Measurements from ENCODE around the gene GIMAP8. TPM values are rescaled to one million over a fixed set of nuclear protein-coding genes. Genes with fewer than 3 reads are reported as not detected.
"Not testable (repeated sequence)": the region's sequence is repeated elsewhere in the genome, so short reads cannot be mapped to it uniquely, and the experiment has no call there.

The GIMAP8 gene
- total RNA-seq, 1 donor from 2014 or later = 1.6 TPM

DNA sequence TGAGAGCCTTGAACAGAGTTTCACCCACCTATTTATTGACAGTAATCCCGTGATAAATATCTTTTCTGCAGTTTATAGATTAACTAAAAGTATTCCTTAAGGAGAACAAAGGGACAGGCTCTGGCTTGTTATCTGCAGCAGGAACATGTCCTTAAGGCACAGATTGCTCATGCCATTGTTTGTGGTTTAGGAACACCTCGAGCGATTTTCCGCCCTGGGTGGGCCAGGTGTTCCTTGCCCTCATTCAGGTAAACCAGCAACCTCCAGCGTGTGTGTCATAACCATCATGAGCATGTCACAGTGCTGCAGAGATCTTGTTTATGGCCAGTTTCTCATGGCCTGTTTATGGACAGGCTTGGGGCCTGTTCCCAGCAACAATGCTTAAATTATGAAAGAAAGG is 6.6 kb downstream of the GIMAP8 start:
- not testable (repeated sequence) for DNase-seq (ENCODE audit: low spot score in 2 of 2); FAIRE-seq

DNA sequence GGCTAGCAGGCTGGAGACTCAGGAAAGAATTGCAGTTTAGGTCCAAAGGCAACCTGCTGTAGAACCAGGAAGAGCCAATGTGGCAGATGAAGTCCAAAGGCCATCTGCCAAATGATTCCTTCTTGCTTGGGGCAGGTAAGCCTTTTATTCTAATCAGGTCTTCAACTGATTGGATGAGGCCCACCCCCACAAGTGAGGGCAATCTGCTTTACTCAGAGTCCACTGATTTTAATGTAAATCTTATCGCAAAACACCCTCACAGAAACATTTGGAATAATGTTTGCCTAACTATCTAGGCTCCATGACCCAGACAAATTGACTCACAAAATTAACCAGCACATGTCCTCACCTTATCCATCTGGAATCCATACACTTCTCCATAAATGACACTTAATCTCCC is 7.8 kb downstream of the GIMAP8 start:
- DNase-seq (ENCODE audit: low spot score in 2 of 2) (no peak), FAIRE-seq (no peak)

DNA sequence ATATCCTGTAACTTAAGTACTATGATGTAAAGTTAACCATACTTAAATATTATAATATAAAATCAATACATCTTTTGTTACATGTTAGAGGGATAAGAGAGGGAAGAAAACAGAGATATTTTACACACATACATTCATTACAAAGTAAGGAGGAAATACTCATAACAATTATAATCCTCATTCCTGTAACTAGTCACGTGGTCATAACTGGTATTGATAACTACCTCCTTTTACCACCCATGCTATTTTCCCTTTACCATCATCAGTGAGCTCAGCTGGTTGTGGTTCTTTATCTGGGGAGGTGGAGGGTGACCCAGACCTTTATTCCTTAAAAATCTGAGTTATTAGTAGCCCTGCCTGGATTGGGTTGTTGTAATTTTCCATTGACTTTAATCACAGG is 8.3 kb downstream of the GIMAP8 start:
- FAIRE-seq (no peak), DNase-seq (ENCODE audit: low spot score in 2 of 2) (no peak)

DNA sequence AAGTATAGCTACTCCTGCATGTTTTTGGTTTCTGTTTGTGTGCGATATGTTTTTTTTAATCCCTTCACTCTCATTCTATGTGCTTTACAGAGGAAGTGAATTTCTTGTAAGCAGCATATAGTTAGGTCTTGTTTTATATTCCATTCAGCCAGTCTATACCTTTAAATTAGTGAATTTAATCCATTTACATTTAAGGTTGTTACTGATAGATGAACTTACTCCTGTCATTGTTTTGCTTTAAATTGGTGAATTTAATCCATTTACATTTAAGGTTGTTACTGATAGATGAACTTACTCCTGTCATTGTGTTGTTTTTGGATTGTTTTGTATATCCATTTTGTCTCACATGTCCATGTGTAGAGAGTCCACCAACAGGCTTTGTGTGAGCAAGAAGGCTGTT is 11.1 kb downstream of the GIMAP8 start:
- DNase-seq (ENCODE audit: low spot score in 2 of 2) = no peak
- FAIRE-seq = no peak

DNA sequence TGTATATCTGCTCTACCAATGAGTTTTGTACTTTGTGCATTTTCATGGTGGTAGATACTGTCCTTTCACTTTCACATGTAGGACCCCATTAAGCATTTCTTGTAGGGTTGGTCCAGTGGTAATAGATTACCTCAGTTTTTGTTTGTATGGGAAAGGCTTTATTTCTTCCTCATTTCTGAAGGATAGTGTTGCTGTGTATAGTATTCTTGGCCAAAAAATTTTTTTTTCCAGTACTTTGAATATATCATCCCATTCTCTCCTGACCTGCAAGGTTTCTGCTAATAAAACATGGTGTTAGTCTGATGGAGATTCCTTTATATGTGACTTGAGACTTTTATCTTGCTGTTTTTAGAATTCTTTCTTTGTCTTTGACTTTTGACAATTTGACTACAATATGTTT is 12.0 kb downstream of the GIMAP8 start:
- FAIRE-seq (no peak), DNase-seq (ENCODE audit: low spot score in 2 of 2) (no peak)

DNA sequence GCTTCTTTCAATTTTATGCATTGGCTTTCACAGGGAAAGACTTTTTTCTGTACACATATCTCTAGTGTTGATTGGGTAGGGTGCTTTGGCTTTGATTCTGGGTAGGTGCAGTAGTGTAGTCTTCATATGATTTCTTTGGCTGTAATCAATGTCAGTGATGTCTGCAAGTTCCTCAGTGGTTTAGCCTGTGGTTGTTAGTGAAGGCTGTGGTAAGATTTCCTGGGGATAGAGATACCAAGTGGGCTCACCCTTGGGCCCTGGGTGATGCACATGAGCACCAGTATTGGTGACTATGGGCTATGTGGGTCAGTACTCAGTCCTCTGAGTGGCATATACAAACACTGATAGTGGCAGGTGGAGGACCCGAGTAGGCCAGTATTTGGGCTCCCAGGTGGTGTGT is 13.0 kb downstream of the GIMAP8 start:
- DNase-seq (ENCODE audit: low spot score in 2 of 2) = no peak
- no peak for FAIRE-seq

DNA sequence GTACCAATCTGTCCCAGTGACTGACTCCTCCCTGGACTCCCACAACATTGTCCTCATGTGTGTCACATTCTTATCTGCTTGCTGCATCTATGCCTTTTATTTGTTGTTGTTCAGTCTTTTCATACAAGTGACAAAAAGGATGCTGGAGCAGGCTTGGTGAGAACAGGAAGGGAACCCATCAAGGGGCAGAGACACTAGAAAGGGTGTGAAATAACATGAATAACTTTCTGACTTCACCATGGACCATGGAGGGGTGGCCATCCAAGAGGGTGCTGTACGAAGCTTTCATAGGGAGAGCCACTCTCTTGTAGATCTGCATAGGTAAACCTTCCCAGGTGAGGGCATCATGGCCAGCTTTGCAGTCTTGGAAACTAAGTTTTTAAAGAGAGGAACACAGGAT is 14.5 kb downstream of the GIMAP8 start:
- FAIRE-seq = no peak

DNA sequence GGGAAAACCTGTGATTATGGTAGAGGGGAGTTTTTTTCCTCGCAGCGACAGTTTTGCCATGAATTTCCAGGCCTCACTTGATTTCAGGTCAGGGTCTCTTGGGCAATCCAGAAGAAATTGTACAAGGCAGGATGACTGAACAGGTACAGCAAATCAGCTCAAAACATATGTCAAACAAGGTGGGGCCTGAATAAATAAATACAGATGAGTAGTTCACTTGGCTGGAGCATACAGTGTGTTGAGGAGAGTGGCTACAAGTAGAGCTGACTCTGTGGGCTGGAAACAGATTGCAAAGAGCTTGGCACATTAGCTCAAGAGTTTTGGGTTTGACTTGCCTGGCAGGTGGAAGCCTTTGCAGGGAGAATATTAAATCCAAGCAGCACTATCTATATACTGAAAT is 15.0 kb downstream of the GIMAP8 start:
- DNase-seq (ENCODE audit: low spot score in 2 of 2) (no peak), FAIRE-seq (no peak)

More for the DNA sequence above, 14.5 kb downstream of the GIMAP8 start:
- no peak for DNase-seq (ENCODE audit: low spot score in 2 of 2)

DNA sequence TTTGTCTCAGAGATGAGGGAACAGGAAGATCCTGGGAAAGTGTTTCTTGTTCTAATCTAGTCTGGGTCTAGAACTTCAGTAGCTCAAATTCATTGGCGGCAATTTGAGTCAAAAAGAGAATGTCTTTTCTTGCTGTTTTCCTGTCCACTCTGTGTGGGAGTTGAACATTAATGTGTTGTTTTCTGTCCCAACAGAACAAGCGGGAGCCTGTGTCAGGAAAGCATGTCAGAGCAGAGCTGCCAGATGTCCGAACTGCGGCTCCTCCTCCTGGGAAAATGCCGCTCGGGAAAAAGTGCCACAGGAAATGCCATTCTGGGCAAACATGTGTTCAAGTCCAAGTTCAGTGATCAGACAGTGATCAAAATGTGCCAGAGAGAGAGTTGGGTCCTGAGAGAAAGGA is 16.0 kb downstream of the GIMAP8 start:
- FAIRE-seq = no peak
- DNase-seq (ENCODE audit: low spot score in 2 of 2) = no peak

DNA sequence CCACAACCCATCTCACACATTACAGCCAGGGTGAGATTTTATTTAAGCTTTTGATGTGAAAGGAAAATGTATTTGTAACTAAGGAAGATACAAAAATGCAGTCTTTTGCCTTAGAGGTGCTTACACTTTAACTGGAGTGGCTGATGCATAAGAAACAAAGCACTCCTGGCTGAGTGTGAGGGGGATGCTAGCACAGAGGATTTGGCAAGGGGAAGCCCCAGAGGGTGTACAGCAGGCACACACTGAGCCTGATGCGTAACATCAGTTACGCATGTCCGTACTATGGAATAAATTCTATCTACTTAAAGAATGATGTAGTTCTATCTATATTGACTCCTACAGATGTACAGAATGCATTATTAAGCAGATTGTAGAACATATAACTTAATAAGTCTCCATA is 17.8 kb downstream of the GIMAP8 start:
- FAIRE-seq (no peak), DNase-seq (ENCODE audit: low spot score in 2 of 2) (no peak)

DNA sequence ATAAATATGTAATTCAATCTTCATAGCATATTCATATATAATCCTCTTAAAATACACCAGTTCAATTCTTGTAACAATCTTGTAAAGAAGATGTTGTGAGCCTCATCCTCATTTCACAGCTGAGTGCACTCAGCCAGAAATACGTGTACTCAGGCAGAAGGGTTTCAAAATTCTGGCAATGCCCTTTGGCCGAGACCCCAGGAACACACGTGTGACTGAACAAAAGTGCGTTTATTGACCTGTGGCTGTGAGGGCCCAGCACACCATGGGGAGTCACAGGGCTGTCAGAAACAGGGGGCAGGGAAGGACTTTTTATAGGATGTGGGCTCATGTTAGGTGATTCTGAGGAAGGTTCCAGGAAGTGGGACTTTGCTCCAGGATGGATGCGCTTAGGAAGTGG is 21.5 kb downstream of the GIMAP8 start:
- DNase-seq (ENCODE audit: low spot score in 2 of 2) (no peak), FAIRE-seq (no peak)

DNA sequence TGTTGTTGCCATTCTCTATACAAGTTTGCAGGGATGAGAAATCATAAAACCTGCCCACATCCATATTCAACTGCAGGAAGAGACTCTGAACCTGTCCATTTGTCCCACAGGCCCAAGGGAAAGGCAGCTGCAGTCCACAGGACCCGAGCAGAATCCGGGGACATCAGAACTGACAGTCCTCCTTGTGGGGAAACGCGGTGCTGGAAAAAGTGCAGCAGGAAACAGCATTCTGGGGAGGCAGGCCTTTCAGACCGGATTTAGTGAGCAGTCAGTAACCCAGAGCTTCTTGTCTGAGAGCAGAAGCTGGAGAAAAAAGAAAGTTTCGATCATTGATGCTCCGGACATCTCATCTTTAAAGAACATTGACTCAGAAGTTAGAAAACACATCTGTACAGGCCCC is 23.5 kb downstream of the GIMAP8 start:
- DNase-seq (ENCODE audit: low spot score in 2 of 2) (no peak), FAIRE-seq (no peak)

DNA sequence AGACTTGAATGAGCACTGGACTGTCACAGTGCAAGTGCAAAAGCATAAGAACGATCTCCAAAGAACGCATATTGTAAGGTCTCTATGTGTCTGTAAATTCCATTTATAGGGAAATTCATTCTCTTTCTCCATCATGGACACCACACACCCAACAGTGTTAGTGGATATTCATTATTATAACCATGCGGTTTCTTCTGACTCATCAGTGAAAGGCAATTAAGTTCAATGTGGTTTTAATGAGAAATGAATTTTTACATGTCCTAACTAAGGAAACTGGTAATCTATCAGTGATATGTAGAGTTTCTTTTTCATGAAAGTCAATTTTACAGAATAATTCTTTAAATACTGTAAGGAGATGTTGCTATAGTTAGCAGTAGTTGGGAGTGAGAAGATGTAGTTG is 25.9 kb downstream of the GIMAP8 start:
- no peak for DNase-seq (ENCODE audit: low spot score in 2 of 2)
- no peak for FAIRE-seq

DNA sequence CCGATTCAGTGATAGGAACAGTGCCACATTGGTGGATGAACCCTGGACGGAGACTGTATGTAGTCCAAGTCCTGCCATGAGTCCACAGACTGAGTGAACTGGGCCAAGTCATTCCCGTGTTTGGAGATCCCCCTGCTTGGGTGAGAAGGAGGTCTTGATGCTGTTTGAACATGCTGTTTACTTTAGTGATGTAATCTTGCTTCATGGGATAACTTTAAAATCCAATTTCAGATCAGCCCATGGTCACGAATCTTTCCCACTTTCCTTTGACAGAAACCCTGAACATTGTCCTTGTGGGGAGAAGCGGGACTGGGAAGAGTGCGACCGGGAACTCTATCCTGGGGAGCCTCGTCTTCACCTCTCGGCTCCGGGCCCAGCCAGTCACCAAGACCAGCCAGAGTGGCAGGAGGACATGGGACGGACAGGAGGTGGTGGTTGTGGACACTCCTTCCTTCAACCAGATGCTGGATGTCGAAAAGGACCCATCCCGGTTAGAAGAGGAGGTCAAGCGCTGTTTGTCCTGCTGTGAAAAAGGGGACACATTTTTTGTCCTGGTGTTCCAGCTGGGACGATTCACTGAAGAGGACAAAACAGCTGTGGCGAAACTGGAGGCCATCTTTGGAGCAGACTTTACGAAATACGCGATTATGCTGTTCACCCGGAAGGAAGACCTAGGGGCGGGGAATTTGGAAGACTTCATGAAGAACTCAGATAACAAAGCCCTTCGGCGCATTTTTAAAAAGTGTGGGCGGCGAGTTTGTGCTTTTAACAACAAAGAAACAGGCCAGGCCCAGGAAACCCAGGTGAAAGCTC is 26.6 kb downstream of the GIMAP8 start:
- FAIRE-seq (no peak), DNase-seq (ENCODE audit: low spot score in 2 of 2) (no peak)

DNA sequence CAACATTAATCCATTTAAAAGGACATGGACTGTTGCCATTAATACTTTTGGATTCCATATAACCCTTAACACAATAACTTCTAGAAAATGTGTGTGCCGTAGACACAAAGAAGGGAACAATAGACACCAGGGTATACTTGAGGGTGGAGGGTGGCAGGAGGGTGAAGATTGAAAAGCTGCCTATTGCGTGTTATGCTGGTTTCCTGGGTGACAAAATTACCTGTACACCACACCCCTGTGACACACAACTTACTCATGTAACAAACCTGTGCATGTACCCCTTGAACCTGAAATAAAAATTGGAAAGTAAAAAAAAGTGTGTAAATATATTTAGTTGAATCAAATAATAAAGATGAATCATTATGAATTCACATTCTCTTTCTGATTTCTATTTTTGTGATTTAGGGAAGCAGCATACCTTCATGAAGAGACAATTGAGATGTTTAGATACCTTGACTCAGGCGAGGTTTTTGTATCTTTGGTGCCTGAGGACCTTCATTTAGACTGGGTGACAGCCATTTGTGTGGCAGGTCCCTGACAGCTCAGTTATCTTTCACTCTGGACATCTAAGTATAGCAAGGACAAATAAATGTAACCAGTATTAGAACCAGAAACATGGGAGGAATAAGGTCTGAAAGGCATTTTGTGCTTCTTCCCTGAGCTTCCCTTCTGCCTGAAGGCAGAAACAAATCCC is 28.7 kb downstream of the GIMAP8 start:
- DNase-seq (ENCODE audit: low spot score in 2 of 2) (no peak), FAIRE-seq (no peak)

DNA sequence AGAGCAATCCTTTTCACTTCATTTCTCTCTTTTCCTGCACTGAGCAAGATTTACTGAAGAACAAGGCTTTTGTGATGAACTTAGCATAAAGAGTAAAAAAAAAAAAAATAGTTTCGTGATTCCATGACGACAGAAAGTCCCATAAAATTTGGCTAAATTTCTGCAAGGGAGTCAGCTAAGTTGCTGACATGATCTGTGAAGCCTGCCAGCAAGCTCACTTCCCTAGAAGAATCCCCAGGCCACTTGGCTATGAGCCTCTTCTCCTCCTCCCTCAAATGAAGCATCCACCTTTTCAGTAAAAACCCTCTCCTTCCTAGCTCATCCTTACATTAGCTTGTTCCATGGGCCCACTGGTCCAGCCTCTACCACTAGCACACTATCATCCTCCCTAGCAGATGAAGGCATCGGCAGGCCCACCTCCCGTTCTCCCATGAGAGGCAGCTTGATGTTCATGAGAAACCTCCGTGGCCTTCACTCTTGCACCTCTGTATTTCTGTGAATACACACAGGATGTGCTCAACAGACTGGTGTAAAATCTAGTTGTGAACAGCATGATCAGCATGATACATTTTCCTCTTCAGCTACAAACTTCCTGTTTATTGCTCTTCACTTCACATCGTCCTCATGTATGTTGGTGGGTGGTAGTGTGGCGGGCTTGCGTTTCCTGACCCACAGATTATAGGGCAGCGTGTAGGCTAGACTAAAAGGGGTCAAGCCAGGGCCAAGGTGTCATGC is 30.9 kb downstream of the GIMAP8 start:
- FAIRE-seq = no peak
- DNase-seq (ENCODE audit: low spot score in 2 of 2) = no peak

DNA sequence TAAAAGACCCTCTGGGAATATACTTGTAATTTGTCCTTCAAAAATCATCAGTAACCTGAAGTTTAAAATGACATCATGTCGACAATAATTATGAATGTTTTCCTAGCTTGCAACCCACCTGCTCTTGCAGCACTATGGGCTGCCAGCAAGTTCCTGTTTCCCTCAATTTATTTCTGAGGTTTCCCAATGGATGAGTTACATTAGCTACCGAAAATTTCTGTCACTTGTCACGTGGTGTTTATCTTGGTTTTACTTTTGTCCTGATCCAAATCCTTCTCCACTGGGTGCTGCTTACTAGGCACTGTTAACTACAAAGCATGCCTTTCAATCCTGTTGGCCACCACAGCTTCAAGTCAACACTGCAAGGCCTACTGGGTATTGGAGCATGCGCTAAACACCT is 31.5 kb downstream of the GIMAP8 start:
- FAIRE-seq = no peak
- no peak for DNase-seq (ENCODE audit: low spot score in 2 of 2)

DNA sequence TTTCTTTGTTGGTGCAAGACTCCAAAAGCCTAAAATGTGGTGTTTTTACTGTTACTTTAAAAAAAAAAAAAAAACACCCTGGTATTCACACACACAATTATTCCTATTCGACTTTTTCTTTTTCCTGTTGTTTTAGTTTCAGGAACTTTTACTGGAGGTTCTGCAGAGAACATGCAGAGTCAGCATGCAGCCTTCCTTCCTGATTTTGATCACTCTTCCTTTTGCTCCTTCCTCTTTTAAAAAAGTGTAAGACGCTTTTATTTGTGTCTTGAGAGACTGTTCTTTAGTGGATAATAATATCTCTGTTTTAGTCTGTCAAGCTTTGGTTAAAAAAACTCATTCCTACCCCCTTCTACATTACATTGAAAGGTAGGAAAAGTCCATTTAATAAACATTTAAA is 33.1 kb downstream of the GIMAP8 start:
- DNase-seq (ENCODE audit: low spot score in 2 of 2); FAIRE-seq: not testable (repeated sequence)

DNA sequence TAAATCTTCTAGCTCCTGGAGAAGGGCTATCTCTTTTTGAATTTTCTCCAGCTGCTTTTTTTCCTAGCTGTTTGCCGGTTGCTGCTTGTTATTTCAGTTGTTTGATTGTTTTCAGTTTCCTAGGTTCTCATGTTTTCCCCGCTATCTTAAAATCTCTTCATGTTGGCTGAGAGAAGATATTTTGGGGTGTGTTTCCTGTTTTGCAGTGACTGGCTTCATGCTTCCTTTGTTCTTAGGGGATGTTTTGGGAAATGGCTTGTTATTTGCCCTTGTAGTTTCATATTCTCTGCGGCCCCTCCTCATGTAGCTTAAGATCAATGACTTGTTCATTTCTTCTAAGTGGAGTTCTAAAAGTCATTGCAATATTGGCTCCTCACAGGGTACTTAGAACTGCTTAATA is 33.6 kb downstream of the GIMAP8 start:
- not testable (repeated sequence) for DNase-seq (ENCODE audit: low spot score in 2 of 2); FAIRE-seq

DNA sequence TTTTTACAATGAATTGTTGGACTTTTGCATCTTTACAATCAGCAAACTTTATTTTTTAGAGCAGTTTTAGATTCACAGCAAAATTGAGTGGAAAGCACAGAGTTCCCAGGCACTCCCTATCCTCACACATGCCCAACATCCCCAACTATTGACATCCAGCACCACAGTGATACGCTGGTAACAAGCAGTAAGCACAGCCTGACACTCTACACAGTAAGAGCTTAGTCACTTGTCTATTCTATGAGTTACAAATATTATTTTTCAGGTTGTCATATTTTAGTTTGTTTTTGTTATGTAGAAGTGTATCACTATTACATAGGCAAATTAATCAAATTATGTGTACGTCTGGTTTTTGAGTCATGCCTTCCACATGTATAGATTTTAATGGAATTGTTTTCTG is 37.2 kb downstream of the GIMAP8 start:
- FAIRE-seq = no peak
- no peak for DNase-seq (ENCODE audit: low spot score in 2 of 2)

DNA sequence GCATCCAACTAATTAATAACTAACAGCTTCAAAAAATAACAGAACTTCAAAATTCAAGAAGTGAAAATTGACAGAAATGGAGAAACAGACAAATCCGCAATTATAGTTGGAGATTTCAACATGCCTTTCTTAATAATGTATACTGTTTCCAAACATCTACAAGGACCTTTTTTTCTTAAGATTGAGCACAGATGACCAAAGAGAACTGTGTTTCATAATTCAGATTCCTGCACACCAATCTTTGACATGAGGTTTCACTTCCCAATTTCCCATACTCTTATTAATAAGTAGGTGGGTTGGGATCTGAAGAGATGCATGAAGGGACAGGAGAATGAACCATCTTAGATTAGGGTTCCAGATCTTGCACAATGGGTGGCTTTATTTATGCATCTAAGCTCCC is 39.4 kb downstream of the GIMAP8 start:
- DNase-seq (ENCODE audit: low spot score in 2 of 2) (no peak), FAIRE-seq (no peak)

Measured in frontal cortex (tissue), 4 donors.